Measurements from ENCODE around the gene PCMTD2.

PCMTD2 gene

GRCh38 chr20:64224351-64225170 is 31.0 kb upstream of the PCMTD2 start:
- H3K4me3 ChIP-seq (ENCODE audit: low read depth, low read length): no peak overlapping the region
- no peak for TF ChIP-seq CTCF (IDR thresholded peaks at IDR 0.05; ENCODE audit: low read depth, low read length)

- TF ChIP-seq CTCF (IDR thresholded peaks at IDR 0.05; ENCODE audit: low read depth, low read length): no peak
- no peak overlapping the region for H3K4me3 ChIP-seq (ENCODE audit: low read depth, low read length)
These were observed 30.4 kb upstream of the PCMTD2 start for GRCh38 chr20:64225171-64225595.

- TF ChIP-seq CTCF (IDR thresholded peaks at IDR 0.05; ENCODE audit: low read depth, low read length): no peak
These were observed 29.5 kb upstream of the PCMTD2 start for GRCh38 chr20:64225828-64226598.

DNA sequence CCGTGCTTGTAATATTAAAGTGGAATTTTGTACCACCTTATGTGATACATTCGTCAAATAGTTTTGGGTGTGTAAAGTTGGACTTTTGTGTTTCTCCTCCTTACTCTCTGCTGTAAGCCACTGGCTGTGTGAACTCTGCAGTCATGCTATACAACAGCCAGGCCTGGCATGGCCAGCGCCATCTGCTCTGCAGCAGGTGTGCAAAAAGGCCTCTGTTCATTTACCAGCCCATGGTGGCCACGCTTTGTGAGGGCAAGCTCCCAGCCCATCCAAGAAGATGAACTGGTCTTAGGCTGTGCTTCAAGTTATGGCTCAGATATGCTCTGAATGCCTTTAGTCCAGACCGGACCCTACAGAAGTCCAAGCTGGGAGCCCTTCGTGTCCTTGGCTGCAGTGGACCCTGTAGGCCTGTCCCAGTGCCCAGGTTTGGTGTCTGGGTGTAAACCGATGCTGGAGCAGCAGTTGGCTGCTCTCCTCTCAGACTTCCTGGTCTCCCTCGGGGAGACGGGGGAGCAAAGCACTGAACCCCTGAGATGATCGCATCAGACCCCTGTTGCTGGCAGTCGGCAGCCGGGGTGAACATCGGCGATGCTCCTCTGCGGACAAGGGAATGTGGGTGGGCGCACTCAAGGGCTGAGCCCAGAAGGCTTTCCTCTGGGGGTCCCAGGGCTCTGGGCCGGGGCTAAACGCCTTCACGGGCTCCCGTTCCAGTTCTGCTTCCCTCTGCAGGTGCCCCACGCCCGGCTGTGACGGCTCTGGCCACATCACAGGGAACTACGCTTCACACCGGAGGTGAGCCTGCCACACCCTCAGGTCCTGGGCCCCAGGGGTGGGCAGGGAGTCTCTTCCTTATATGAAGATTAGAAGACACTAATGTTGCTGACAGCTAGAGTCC is 28.6 kb upstream of the PCMTD2 start:
- no peak overlapping the region for H3K4me3 ChIP-seq (ENCODE audit: low read depth, low read length)
- TF ChIP-seq CTCF (IDR thresholded peaks at IDR 0.05; ENCODE audit: low read depth, low read length): no peak

More at GRCh38 chr20:64225828-64226598, 29.5 kb upstream of the PCMTD2 start:
- no peak overlapping the region for H3K4me3 ChIP-seq (ENCODE audit: low read depth, low read length)

- no peak for TF ChIP-seq CTCF (IDR thresholded peaks at IDR 0.05; ENCODE audit: low read depth, low read length)
- H3K4me3 ChIP-seq (ENCODE audit: low read depth, low read length): no peak overlapping the region
These were observed 27.4 kb upstream of the PCMTD2 start for GRCh38 chr20:64228086-64228653.

DNA sequence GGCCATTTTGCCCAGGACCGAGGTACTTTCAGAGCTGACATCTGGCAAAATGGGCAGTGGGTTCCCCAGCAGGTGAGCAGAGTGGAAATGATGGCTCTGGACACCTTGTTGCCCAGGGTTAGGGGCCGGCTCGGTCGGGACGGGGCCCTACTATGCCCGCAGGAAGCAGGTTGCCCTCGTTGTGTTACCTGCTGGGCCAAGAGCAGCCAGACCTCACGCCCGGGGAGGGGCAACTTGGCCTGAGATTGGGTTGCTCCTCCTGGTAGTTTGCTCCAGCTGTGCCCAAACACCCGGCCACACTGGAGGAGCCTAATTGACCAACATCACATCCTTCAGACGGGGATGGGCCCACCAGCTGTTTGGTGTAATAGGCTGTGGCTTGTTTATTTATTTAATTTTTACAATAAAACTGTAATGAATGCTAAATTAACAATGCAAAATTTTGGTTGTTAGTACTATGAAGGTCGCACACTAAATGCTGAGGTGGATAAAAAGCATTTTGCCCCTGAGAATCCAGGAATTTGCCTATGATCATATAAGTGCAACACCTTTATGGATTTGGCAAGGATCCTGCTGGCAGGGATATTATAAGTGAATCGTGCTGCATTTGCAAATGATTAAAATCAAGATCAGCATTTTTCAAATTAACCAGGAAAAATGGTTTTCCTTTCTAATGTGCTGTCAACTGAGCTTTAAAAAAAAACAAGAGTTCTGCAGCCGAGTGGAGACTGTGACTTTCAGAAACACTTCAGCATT is 26.6 kb upstream of the PCMTD2 start:
- H3K4me3 ChIP-seq (ENCODE audit: low read depth, low read length): no peak overlapping the region
- no peak for TF ChIP-seq CTCF (IDR thresholded peaks at IDR 0.05; ENCODE audit: low read depth, low read length)
